ENCODE data around the gene PNPLA5.

PNPLA5 gene

GRCh38 chr22:43848366-43849171 lies 43.2 kb downstream of the PNPLA5 start:
- Mint-ChIP-seq H3K27me3 (peaks cover 4% of the 10 kb centered on the region), H3K4me3 (no peak overlapping the region), H3K4me1 (no peaks in the 10 kb centered on the region), H3K36me3 (no peaks in the 10 kb centered on the region), H3K27ac (no peak overlapping the region), H3K9me3 (no peaks in the 10 kb centered on the region)
- peak; percentile 15 for DNase-seq
- CTCF ChIA-PET = no interaction called here

GRCh38 chr22:43847376-43848289 lies 44.2 kb downstream of the PNPLA5 start:
- Mint-ChIP-seq H3K4me1 (no peaks in the 10 kb centered on the region), H3K4me3 (no peak overlapping the region), H3K27ac (no peak overlapping the region), H3K36me3 (no peaks in the 10 kb centered on the region), H3K27me3 (peaks cover 4% of the 10 kb centered on the region), H3K9me3 (no peaks in the 10 kb centered on the region)
- peak; percentile 17 for DNase-seq
- CTCF ChIA-PET = no interaction called here

GRCh38 chr22:43846966-43847365 lies 44.8 kb downstream of the PNPLA5 start:
- Mint-ChIP-seq H3K27me3 (peaks cover 4% of the 10 kb centered on the region), H3K36me3 (no peaks in the 10 kb centered on the region), H3K27ac (no peak overlapping the region), H3K4me3 (no peak overlapping the region), H3K9me3 (no peaks in the 10 kb centered on the region), H3K4me1 (no peaks in the 10 kb centered on the region)
- DNase-seq = no peak
- CTCF ChIA-PET = no interaction called here

- no peaks in the 10 kb centered on the region for H3K36me3 Mint-ChIP-seq
- CTCF ChIA-PET = no interaction called here
Measured at GRCh38 chr22:43845981-43846380, 45.8 kb downstream of the PNPLA5 start.

GRCh38 chr22:43844560-43845545 lies 47.0 kb downstream of the PNPLA5 start:
- H3K4me1 Mint-ChIP-seq = no peaks in the 10 kb centered on the region
- H3K27ac Mint-ChIP-seq = no peak overlapping the region
- DNase-seq = no peak
- no peaks in the 10 kb centered on the region for H3K36me3 Mint-ChIP-seq
- CTCF ChIA-PET = no interaction called here
- no peaks in the 10 kb centered on the region for H3K27me3 Mint-ChIP-seq
- no peaks in the 10 kb centered on the region for H3K9me3 Mint-ChIP-seq
- no peak overlapping the region for H3K4me3 Mint-ChIP-seq

More at GRCh38 chr22:43845981-43846380, 45.8 kb downstream of the PNPLA5 start:
- Mint-ChIP-seq H3K27me3 (no peaks in the 10 kb centered on the region), H3K4me1 (no peaks in the 10 kb centered on the region), H3K4me3 (no peak overlapping the region), H3K27ac (no peak overlapping the region), H3K9me3 (no peaks in the 10 kb centered on the region)
- DNase-seq = peak; percentile 12

- no peaks in the 10 kb centered on the region for H3K4me1 Mint-ChIP-seq
- H3K36me3 Mint-ChIP-seq = no peaks in the 10 kb centered on the region
- H3K9me3 Mint-ChIP-seq = no peaks in the 10 kb centered on the region
- no peak overlapping the region for H3K27ac Mint-ChIP-seq
- H3K4me3 Mint-ChIP-seq = no peak overlapping the region
- no peak for DNase-seq
- no peaks in the 10 kb centered on the region for H3K27me3 Mint-ChIP-seq
- CTCF ChIA-PET = no interaction called here
Measured at GRCh38 chr22:43843783-43844530, 47.9 kb downstream of the PNPLA5 start.

- Mint-ChIP-seq H3K27me3 (peaks cover 4% of the 10 kb centered on the region), H3K9me3 (no peaks in the 10 kb centered on the region), H3K4me1 (no peaks in the 10 kb centered on the region), H3K27ac (no peak overlapping the region), H3K36me3 (no peaks in the 10 kb centered on the region), H3K4me3 (no peak overlapping the region)
- DNase-seq = no peak
- CTCF ChIA-PET = no interaction called here
Measured at GRCh38 chr22:43841742-43842141, 50.1 kb downstream of the PNPLA5 start.

- H3K4me1 Mint-ChIP-seq = no peaks in the 10 kb centered on the region
- peaks cover 6% of the 10 kb centered on the region for H3K27me3 Mint-ChIP-seq
- H3K27ac Mint-ChIP-seq = no peak overlapping the region
- no peaks in the 10 kb centered on the region for H3K36me3 Mint-ChIP-seq
- H3K4me3 Mint-ChIP-seq = no peak overlapping the region
- H3K9me3 Mint-ChIP-seq = no peaks in the 10 kb centered on the region
- no peak for DNase-seq
- CTCF ChIA-PET = no interaction called here
Measured at GRCh38 chr22:43840851-43841250, 51.0 kb downstream of the PNPLA5 start.

- Mint-ChIP-seq H3K36me3 (no peaks in the 10 kb centered on the region), H3K9me3 (no peaks in the 10 kb centered on the region), H3K4me1 (no peaks in the 10 kb centered on the region), H3K4me3 (no peak overlapping the region), H3K27me3 (peaks cover 10% of the 10 kb centered on the region), H3K27ac (no peak overlapping the region)
- CTCF ChIA-PET = no interaction called here
- DNase-seq = no peak
Measured at GRCh38 chr22:43840431-43840830, 51.4 kb downstream of the PNPLA5 start.

GRCh38 chr22:43839781-43840180 lies 52.0 kb downstream of the PNPLA5 start:
- H3K4me3 Mint-ChIP-seq = no peak overlapping the region
- DNase-seq = no peak
- no peaks in the 10 kb centered on the region for H3K36me3 Mint-ChIP-seq
- no peaks in the 10 kb centered on the region for H3K4me1 Mint-ChIP-seq
- peaks cover 17% of the 10 kb centered on the region for H3K27me3 Mint-ChIP-seq
- no peaks in the 10 kb centered on the region for H3K9me3 Mint-ChIP-seq
- CTCF ChIA-PET = no interaction called here
- H3K27ac Mint-ChIP-seq = no peak overlapping the region

GRCh38 chr22:43838571-43839307 lies 53.1 kb downstream of the PNPLA5 start:
- DNase-seq = no peak
- CTCF ChIA-PET = no interaction called here
- H3K4me1 Mint-ChIP-seq = no peaks in the 10 kb centered on the region
- no peak overlapping the region for H3K4me3 Mint-ChIP-seq
- no peaks in the 10 kb centered on the region for H3K9me3 Mint-ChIP-seq
- H3K27me3 Mint-ChIP-seq = peaks cover 21% of the 10 kb centered on the region
- H3K36me3 Mint-ChIP-seq = no peaks in the 10 kb centered on the region
- no peak overlapping the region for H3K27ac Mint-ChIP-seq

GRCh38 chr22:43838161-43838560 lies 53.7 kb downstream of the PNPLA5 start:
- Mint-ChIP-seq H3K4me1 (no peaks in the 10 kb centered on the region), H3K27ac (no peak overlapping the region), H3K4me3 (no peak overlapping the region), H3K27me3 (peaks cover 26% of the 10 kb centered on the region), H3K9me3 (no peaks in the 10 kb centered on the region), H3K36me3 (no peaks in the 10 kb centered on the region)
- DNase-seq = no peak
- CTCF ChIA-PET = no interaction called here

- no peaks in the 10 kb centered on the region for H3K4me1 Mint-ChIP-seq
Measured at GRCh38 chr22:43837666-43838065, 54.1 kb downstream of the PNPLA5 start.

More at GRCh38 chr22:43837666-43838065, 54.1 kb downstream of the PNPLA5 start:
- DNase-seq = no peak
- Mint-ChIP-seq H3K27me3 (peaks cover 30% of the 10 kb centered on the region), H3K27ac (no peak overlapping the region), H3K4me3 (no peak overlapping the region), H3K9me3 (no peaks in the 10 kb centered on the region), H3K36me3 (no peaks in the 10 kb centered on the region)
- CTCF ChIA-PET = no interaction called here

All from activated naive CD4-positive, alpha-beta T cell treated with anti-CD3 and anti-CD28 coated beads, Interleukin-2, amount 10 ng/mL, durations not matched to agents 7 days and 5 days (primary cell).